CD14-positive monocyte (primary cell): ENCODE data around the gene ZNF653. TPM values are rescaled to one million over a fixed set of nuclear protein-coding genes. Genes with fewer than 3 reads are reported as not detected.

Experiments
- DNase-seq, 3 donors: peaks; one replicate each; pipeline ENCODE4 v3.0.0-alpha.2; 2011 to 2022
- H2AFZ ChIP-seq: 2 replicates; pipeline ENCODE4 v1.6.0; 2012; ENCODE audit warnings: mild to moderate bottlenecking, low read depth, low read length, inconsistent platforms; ENCODE audit not compliant: insufficient read depth, poor library complexity, severe bottlenecking
- H3K27ac ChIP-seq, 2 donors: 1 replicate in 1 of 2; 2 replicates in 1 of 2; pipeline ENCODE4 v1.5.1; 2012 to 2013; ENCODE audit warnings: low read length in 2 of 2, control low read depth in 1 of 2, inconsistent platforms in 1 of 2, low read depth in 1 of 2, mild to moderate bottlenecking in 1 of 2
- H3K27me3 ChIP-seq, 2 donors: one replicate each; pipeline versions ENCODE4 v1.6.0 to v1.6.1; 2011 to 2013; ENCODE audit warnings: low read length in 2 of 2; ENCODE audit not compliant: control insufficient read depth in 2 of 2, insufficient read depth in 2 of 2
- H3K36me3 ChIP-seq, 2 donors: replicated peaks in 1 of 2; 1 replicate in 1 of 2; 2 replicates in 1 of 2; pipeline versions ENCODE4 v1.5.1 to v1.6.1; 2012 to 2013; ENCODE audit warnings: low read length in 2 of 2, control low read depth in 1 of 2, inconsistent platforms in 1 of 2, mild to moderate bottlenecking in 1 of 2; ENCODE audit not compliant: insufficient read depth in 2 of 2, control insufficient read depth in 1 of 2
- H3K4me1 ChIP-seq, 2 donors: 1 replicate in 1 of 2; 2 replicates in 1 of 2; pipeline versions ENCODE4 v1.5.1 to v1.6.1; 2012 to 2013; ENCODE audit warnings: low read length in 2 of 2, control low read depth in 1 of 2, inconsistent platforms in 1 of 2, mild to moderate bottlenecking in 1 of 2, moderate library complexity in 1 of 2; ENCODE audit not compliant: insufficient read depth in 2 of 2, control insufficient read depth in 1 of 2
- H3K4me2 ChIP-seq: replicated peaks from 2 replicates; pipeline ENCODE3; 2012; ENCODE audit warnings: low read length, moderate library complexity, mild to moderate bottlenecking; ENCODE audit not compliant: poor library complexity, severe bottlenecking; ENCODE audit errors: extremely low read depth
- H3K4me3 ChIP-seq, 3 experiments: fragments of 200-600 bp in 1 of 3; sonication (generic) in 1 of 3; replicated peaks in 1 of 3; 1 replicate in 2 of 3; 2 replicates in 1 of 3; pipeline ENCODE4 v1.5.1; 2011 to 2013; ENCODE audit warnings: low read length in 3 of 3, mild to moderate bottlenecking in 3 of 3, control low read depth in 2 of 3, low read depth in 2 of 3, inconsistent platforms in 1 of 3, moderate library complexity in 1 of 3
- H3K79me2 ChIP-seq: 2 replicates; pipeline ENCODE4 v1.6.0; 2012; ENCODE audit warnings: mild to moderate bottlenecking, control low read depth, inconsistent platforms, low read length, moderate library complexity; ENCODE audit not compliant: insufficient read depth
- H3K9ac ChIP-seq: 2 replicates; pipeline ENCODE4 v1.6.0; 2017; ENCODE audit warnings: low read length, mild to moderate bottlenecking; ENCODE audit not compliant: insufficient read depth, poor library complexity, severe bottlenecking
- H3K9me3 ChIP-seq, 2 donors: replicated peaks in 1 of 2; 1 replicate in 1 of 2; 2 replicates in 1 of 2; pipeline versions ENCODE4 v1.5.1 to v1.6.1; 2012 to 2013; ENCODE audit warnings: low read length in 2 of 2, control low read depth in 1 of 2; ENCODE audit not compliant: control insufficient read depth in 1 of 2, insufficient read depth in 1 of 2
- H4K20me1 ChIP-seq: 2 replicates; pipeline ENCODE4 v1.6.0; 2012; ENCODE audit warnings: mild to moderate bottlenecking, low read length, control low read depth, moderate library complexity; ENCODE audit not compliant: insufficient read depth
- H3K27ac Mint-ChIP-seq, 7 donors: one replicate each; pipeline ENCODE4 v1.8.0; 2020; ENCODE audit warnings: mild to moderate bottlenecking in 7 of 7, mixed read lengths in 7 of 7, moderate library complexity in 6 of 7, inconsistent platforms in 2 of 7
- H3K27me3 Mint-ChIP-seq, 3 donors: one replicate each; pipeline ENCODE4 v1.8.0; 2021 to 2022; ENCODE audit warnings: low read depth in 3 of 3, mild to moderate bottlenecking in 3 of 3, mixed read lengths in 3 of 3, moderate library complexity in 3 of 3, inconsistent platforms in 1 of 3
- H3K36me3 Mint-ChIP-seq, 2 donors: one replicate each; pipeline ENCODE4 v1.8.0; 2020; ENCODE audit warnings: mixed read lengths in 2 of 2, inconsistent platforms in 1 of 2, mild to moderate bottlenecking in 1 of 2
- H3K4me1 Mint-ChIP-seq: one replicate; pipeline ENCODE4 v1.8.0; 2020; ENCODE audit warnings: mild to moderate bottlenecking, mixed read lengths
- H3K4me3 Mint-ChIP-seq, 2 donors: one replicate each; pipeline ENCODE4 v1.8.0; 2020; ENCODE audit warnings: mild to moderate bottlenecking in 2 of 2, mixed read lengths in 2 of 2, moderate library complexity in 1 of 2
- H3K9me3 Mint-ChIP-seq, 7 donors: one replicate each; pipeline ENCODE4 v1.8.0; 2020 to 2022; ENCODE audit warnings: mixed read lengths in 7 of 7, mild to moderate bottlenecking in 6 of 7, moderate library complexity in 6 of 7, inconsistent platforms in 2 of 7
- WGBS: methylation state at CpG from one replicate; pipeline ENCODE4 v1.1.5; 2013; ENCODE audit warnings: missing lambda C conversion rate; ENCODE audit not compliant: insufficient coverage; 5-methylcytosine and 5-hydroxymethylcytosine counted together
- intact Hi-C, 2 donors: fragments of 100-400 bp; cut with micrococcal nuclease; formaldehyde crosslinking; loops; one replicate each; pipeline versions ENCODE4 v1.15.0 to v1.15.1; 2023
- polyA plus RNA-seq, 3 donors: library from polyadenylated mRNA; depleted of rRNA in 1 of 3; unstranded in 2 of 3; stranded (reverse) in 1 of 3; fragments of 300-500 nt in 2 of 3; fragments of >200 nt in 1 of 3; fragmentation: Illumina TruSeq in 2 of 3; gene quantifications; 1 replicate in 2 of 3; 2 replicates in 1 of 3; pipeline ENCODE4 v1.2.3, GENCODE V29; 2012 to 2021
- TF ChIP-seq, protein P1 (sequence below): fragments of 200-600 bp; IDR thresholded peaks from one replicate; pipeline ENCODE4 v1.8.0; 2022; ENCODE audit warnings: antibody characterized with exemption, mild to moderate bottlenecking

The ZNF653 gene
- polyA plus RNA-seq, 3 donors = 0.88 to 8.1 (median 1.2) TPM

DNA sequence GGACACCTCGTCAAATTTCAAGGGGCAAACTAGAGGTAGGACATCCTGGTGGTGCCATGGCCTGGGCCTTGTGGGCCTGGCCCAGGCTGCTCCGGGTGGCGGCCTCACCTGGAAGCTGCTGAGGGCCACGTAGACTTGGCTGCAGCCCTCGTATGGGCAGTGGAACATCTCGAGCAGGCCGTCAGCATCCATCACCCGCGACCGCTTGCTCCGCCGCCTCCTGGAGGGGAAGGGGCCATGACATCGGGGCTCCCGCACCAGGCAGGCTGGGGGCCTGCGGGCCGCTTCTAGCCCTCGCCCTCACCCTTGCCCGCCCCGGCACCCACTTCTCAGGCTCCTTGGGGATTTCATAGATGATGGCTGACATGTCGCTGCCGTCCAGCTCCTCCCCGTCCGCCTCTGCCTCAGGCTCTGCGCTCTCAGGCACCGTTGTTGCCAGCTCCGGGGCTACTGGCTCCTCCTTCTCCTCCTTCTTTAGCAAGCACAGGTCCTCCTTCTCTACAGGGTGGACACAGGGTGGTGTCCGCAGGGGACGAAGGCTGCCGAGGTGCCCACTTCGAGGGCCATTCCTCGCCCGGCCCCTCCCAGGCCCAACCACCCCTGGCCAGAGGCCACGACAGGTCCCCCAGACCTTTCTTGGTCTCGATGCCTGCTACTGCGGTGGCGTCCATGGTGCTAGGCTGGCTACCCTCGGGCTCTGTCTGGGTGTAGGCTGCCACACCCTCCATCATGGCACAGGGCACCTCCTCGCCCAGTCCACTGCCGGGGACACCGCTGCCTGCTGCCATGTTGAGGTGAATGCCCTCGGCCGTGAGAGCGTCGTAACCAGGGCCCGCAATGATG, 18.8 kb downstream of the ZNF653 start:
- peaks cover 24 to 35% of the 10 kb centered on the region in 2 donors for H3K36me3 Mint-ChIP-seq
- Histone ChIP-seq H4K20me1 (no peaks in the 10 kb centered on the region), H2AFZ (no peak overlapping the region), H3K4me1 (peaks cover 12 to 13% of the 10 kb centered on the region in 2 donors), H3K36me3 (peaks cover 0 to 8% of the 10 kb centered on the region in 2 donors), H3K4me2 (no peak overlapping the region), H3K9me3 (peaks cover 3 to 4% of the 10 kb centered on the region in 2 donors), H3K4me3 (no peak overlapping the region), H3K27me3 (peaks cover 1 to 11% of the 10 kb centered on the region in 2 donors), H3K27ac (no peak overlapping the region), H3K9ac (no peak overlapping the region), H3K79me2 (no peaks in the 10 kb centered on the region)
- H3K27ac Mint-ChIP-seq = no peak overlapping the region
- intact Hi-C loops = no loop called here
- WGBS = 96% methylated on average over 45 of the region's 45 CpGs
- H3K9me3 Mint-ChIP-seq = peaks cover under 1 to 11% (median 2%) of the 10 kb centered on the region in 7 donors
- peaks cover 8 to 13% (median 11%) of the 10 kb centered on the region in 3 donors for H3K27me3 Mint-ChIP-seq
- no peak overlapping the region for H3K4me3 Mint-ChIP-seq
- DNase-seq = no peak
- peaks cover 7% of the 10 kb centered on the region for H3K4me1 Mint-ChIP-seq
- TF ChIP-seq, protein P1, sequence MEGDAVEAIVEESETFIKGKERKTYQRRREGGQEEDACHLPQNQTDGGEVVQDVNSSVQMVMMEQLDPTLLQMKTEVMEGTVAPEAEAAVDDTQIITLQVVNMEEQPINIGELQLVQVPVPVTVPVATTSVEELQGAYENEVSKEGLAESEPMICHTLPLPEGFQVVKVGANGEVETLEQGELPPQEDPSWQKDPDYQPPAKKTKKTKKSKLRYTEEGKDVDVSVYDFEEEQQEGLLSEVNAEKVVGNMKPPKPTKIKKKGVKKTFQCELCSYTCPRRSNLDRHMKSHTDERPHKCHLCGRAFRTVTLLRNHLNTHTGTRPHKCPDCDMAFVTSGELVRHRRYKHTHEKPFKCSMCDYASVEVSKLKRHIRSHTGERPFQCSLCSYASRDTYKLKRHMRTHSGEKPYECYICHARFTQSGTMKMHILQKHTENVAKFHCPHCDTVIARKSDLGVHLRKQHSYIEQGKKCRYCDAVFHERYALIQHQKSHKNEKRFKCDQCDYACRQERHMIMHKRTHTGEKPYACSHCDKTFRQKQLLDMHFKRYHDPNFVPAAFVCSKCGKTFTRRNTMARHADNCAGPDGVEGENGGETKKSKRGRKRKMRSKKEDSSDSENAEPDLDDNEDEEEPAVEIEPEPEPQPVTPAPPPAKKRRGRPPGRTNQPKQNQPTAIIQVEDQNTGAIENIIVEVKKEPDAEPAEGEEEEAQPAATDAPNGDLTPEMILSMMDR = no peak

- intact Hi-C loops = no loop called here
- 93% methylated on average over 13 of the region's 13 CpGs for whole genome bisulfite sequencing
- Histone ChIP-seq H4K20me1 (no peaks in the 10 kb centered on the region), H3K27ac (no peak overlapping the region), H3K27me3 (peaks cover 13 to 23% of the 10 kb centered on the region in 2 donors), H3K79me2 (no peaks in the 10 kb centered on the region), H3K4me3 (no peak overlapping the region), H3K4me1 (peaks cover 20 to 26% of the 10 kb centered on the region in 2 donors), H3K4me2 (no peak overlapping the region), H3K9ac (no peak overlapping the region), H2AFZ (no peak overlapping the region), H3K9me3 (peaks cover 7 to 14% of the 10 kb centered on the region in 2 donors), H3K36me3 (peaks cover 0 to 8% of the 10 kb centered on the region in 2 donors)
- TF ChIP-seq, protein P1 = no peak
- Mint-ChIP-seq H3K36me3 (peaks cover 19 to 28% of the 10 kb centered on the region in 2 donors), H3K27ac (peak overlapping the region in 1 of 7 donors; percentile 30), H3K4me3 (no peak overlapping the region), H3K4me1 (peaks cover 12% of the 10 kb centered on the region), H3K9me3 (peaks cover 2 to 16% (median 9%) of the 10 kb centered on the region in 7 donors), H3K27me3 (peaks cover 18 to 28% (median 23%) of the 10 kb centered on the region in 3 donors)
- no peak for DNase-seq
Measured at GRCh38 chr19:11485245-11485837, 20.3 kb downstream of the ZNF653 start.
